ENCODE results near the gene SMTNL1.

- TF ChIP-seq EGR1 (IDR thresholded peaks at IDR 0.05; ENCODE audit: low read depth in 2 of 2) (no peak), CTCF (IDR thresholded peaks at IDR 0.05; ENCODE audit: low read depth, low read length, missing input control) (no peak), REST (IDR thresholded peaks at IDR 0.05) (no peak), TAF1 (conservative IDR thresholded peaks at IDR 0.05) (no peak), MAX (IDR thresholded peaks at IDR 0.05) (no peak), SP1 (IDR thresholded peaks at IDR 0.05) (no peak), YY1 (IDR thresholded peaks at IDR 0.05) (no peak)
Observed at GRCh38 chr11:57586711-57587245, 49.4 kb downstream of the SMTNL1 start.
